ENCODE results near the gene TBC1D1.

Gene TBC1D1

DNA sequence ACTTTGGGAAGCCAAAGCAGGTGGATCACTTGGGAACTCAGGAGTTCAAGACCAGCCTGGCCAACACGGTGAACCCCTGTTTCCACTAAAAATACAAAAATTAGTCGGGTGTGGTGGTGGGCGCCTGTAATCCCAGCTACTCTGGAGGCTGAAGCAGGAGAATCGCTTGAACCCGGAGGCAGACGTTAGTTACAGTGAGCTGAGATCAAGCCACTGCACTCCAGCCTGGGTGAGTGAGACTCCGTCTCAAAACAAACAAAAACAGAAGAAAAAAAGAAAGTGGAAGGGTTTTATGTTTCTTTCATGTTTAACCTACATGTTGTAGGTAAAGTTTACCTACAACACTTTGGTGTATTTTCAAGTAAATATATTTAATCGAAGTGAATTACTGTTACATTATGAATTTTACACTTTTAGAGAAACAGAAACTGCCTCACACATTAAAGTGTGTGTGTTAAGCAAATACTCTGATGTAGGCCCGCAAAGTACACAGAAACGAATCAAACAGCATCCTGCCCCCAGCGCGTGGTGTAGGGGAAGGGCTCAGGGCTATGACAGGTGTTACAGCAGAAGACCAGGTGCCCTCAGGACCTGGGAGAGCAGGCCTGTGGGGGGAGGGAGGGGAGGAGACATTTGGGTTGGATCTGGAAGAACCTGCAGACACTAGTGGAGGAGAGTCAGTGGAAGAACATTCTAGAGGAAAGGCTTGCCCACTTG is 108.3 kb downstream of the TBC1D1 start:
- no peaks in the 10 kb centered on the region for H3K36me3 ChIP-seq (replicated peaks; ENCODE audit: insufficient read depth, low read length)
- H4K20me1 ChIP-seq (ENCODE audit: insufficient read depth, low read length): no peaks in the 10 kb centered on the region
- peaks cover 25% of the 10 kb centered on the region for H3K4me1 ChIP-seq (ENCODE audit: low read length)
- H3K27me3 ChIP-seq (replicated peaks; ENCODE audit: insufficient read depth, low read length): no peaks in the 10 kb centered on the region
- 0 out of 2 replicates have a peak, but pooled peaks cover 11% of the 10 kb centered on the region for H3F3A ChIP-seq (ENCODE audit: insufficient read depth, low read length)
- H3K9ac ChIP-seq (ENCODE audit: low read length): no peak overlapping the region
- no peaks in the 10 kb centered on the region for H3K9me2 ChIP-seq (replicated peaks; ENCODE audit: insufficient read depth, low read length)
- no peak overlapping the region; the same call in 1 of the 2 replicates for H3K27ac ChIP-seq (ENCODE audit: low read length)
- peak; percentile 41 for DNase-seq
- H3K4me2 ChIP-seq (ENCODE audit: low read depth, low read length): no peak overlapping the region; the same call in 1 of the 2 replicates
- H3K9me3 ChIP-seq (replicated peaks; ENCODE audit: insufficient read depth, low read length): no peaks in the 10 kb centered on the region
- peaks cover 70% of the 10 kb centered on the region for H3K79me2 ChIP-seq (ENCODE audit: low read length)
- H2AFZ ChIP-seq (ENCODE audit: low read length): no peak overlapping the region
- no peak overlapping the region for H3K4me3 ChIP-seq (ENCODE audit: low read length)
- TF ChIP-seq, protein P1, sequence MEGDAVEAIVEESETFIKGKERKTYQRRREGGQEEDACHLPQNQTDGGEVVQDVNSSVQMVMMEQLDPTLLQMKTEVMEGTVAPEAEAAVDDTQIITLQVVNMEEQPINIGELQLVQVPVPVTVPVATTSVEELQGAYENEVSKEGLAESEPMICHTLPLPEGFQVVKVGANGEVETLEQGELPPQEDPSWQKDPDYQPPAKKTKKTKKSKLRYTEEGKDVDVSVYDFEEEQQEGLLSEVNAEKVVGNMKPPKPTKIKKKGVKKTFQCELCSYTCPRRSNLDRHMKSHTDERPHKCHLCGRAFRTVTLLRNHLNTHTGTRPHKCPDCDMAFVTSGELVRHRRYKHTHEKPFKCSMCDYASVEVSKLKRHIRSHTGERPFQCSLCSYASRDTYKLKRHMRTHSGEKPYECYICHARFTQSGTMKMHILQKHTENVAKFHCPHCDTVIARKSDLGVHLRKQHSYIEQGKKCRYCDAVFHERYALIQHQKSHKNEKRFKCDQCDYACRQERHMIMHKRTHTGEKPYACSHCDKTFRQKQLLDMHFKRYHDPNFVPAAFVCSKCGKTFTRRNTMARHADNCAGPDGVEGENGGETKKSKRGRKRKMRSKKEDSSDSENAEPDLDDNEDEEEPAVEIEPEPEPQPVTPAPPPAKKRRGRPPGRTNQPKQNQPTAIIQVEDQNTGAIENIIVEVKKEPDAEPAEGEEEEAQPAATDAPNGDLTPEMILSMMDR (IDR thresholded peaks at IDR 0.05; ENCODE audit: low read length): no peak
- no peak for TF ChIP-seq EZH2phosphoT487 (IDR thresholded peaks at IDR 0.05; ENCODE audit: low read length)
- TF ChIP-seq EZH2 (optimal IDR thresholded peaks at IDR 0.05; ENCODE audit: low read depth, low read length): no peak

DNA sequence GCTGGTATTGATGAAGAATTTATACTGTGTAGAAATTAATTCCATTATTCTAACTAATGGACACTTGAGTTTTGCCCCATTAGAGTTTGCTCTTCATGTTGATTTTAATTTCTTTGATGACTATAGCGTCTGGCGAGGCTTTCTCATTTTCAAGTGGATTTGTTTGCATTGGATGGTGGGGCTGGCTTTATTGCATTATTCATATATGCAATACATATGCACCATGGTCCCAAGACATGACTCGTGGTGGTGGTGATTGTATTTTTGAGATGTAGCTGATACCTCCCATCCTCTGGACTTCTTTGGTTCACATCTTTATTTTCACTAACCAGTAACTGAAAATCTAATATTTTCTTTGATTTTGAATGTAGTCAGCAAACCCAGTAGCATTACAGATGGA is 109.1 kb downstream of the TBC1D1 start:
- Histone ChIP-seq H3K4me1 (ENCODE audit: low read length) (peaks cover 22% of the 10 kb centered on the region), H3K4me2 (ENCODE audit: low read depth, low read length) (no peak overlapping the region), H2AFZ (ENCODE audit: low read length) (no peak overlapping the region), H3F3A (ENCODE audit: insufficient read depth, low read length) (0 out of 2 replicates have a peak, but pooled peaks cover 4% of the 10 kb centered on the region), H3K9me2 (replicated peaks; ENCODE audit: insufficient read depth, low read length) (no peaks in the 10 kb centered on the region), H3K79me2 (ENCODE audit: low read length) (peaks cover 73% of the 10 kb centered on the region), H3K9ac (ENCODE audit: low read length) (no peak overlapping the region), H3K4me3 (ENCODE audit: low read length) (no peak overlapping the region), H3K27ac (ENCODE audit: low read length) (no peak overlapping the region), H3K36me3 (replicated peaks; ENCODE audit: insufficient read depth, low read length) (no peaks in the 10 kb centered on the region), H3K9me3 (replicated peaks; ENCODE audit: insufficient read depth, low read length) (no peaks in the 10 kb centered on the region), H4K20me1 (ENCODE audit: insufficient read depth, low read length) (no peaks in the 10 kb centered on the region), H3K27me3 (replicated peaks; ENCODE audit: insufficient read depth, low read length) (no peaks in the 10 kb centered on the region)
- no peak for TF ChIP-seq EZH2 (optimal IDR thresholded peaks at IDR 0.05; ENCODE audit: low read depth, low read length)
- DNase-seq: no peak

DNA sequence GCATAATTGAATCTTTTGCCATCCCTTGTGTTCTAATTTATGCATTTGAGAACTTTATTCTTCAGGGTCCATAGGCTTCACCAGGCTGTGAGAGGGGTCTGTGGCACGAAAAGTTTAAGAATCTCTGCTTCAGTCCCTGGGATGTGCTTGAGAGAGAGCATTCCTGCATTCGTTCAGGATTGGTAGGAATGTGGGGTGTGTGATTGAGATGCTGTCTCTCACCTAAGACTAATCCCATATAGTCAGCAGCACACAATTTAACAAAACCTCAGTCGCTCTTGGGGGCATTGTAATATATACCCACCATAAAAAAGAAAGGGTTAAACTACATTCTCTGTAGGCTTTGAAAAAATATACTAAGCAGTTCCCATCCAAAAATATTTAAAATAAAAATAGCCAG is 111.0 kb downstream of the TBC1D1 start:
- TF ChIP-seq, protein P1 (IDR thresholded peaks at IDR 0.05; ENCODE audit: low read length): no peak
- no peak for TF ChIP-seq EZH2phosphoT487 (IDR thresholded peaks at IDR 0.05; ENCODE audit: low read length)
- no peak for TF ChIP-seq EZH2 (optimal IDR thresholded peaks at IDR 0.05; ENCODE audit: low read depth, low read length)
- H3K4me3 ChIP-seq (ENCODE audit: low read length): no peak overlapping the region
- H3K9ac ChIP-seq (ENCODE audit: low read length): no peak overlapping the region
- DNase-seq: no peak
- peaks cover 12% of the 10 kb centered on the region for H3K4me1 ChIP-seq (ENCODE audit: low read length)
- H3K27ac ChIP-seq (ENCODE audit: low read length): no peak overlapping the region
- no peak overlapping the region for H3K4me2 ChIP-seq (ENCODE audit: low read depth, low read length)
- H3K79me2 ChIP-seq (ENCODE audit: low read length): peaks cover 70% of the 10 kb centered on the region
- H3K36me3 ChIP-seq (replicated peaks; ENCODE audit: insufficient read depth, low read length): no peaks in the 10 kb centered on the region
- no peaks in the 10 kb centered on the region for H3K9me2 ChIP-seq (replicated peaks; ENCODE audit: insufficient read depth, low read length)
- H3K9me3 ChIP-seq (replicated peaks; ENCODE audit: insufficient read depth, low read length): no peaks in the 10 kb centered on the region
- no peak overlapping the region for H2AFZ ChIP-seq (ENCODE audit: low read length)
- H3F3A ChIP-seq (ENCODE audit: insufficient read depth, low read length): no peaks in the 10 kb centered on the region
- H3K27me3 ChIP-seq (replicated peaks; ENCODE audit: insufficient read depth, low read length): no peaks in the 10 kb centered on the region
- no peaks in the 10 kb centered on the region for H4K20me1 ChIP-seq (ENCODE audit: insufficient read depth, low read length)

DNA sequence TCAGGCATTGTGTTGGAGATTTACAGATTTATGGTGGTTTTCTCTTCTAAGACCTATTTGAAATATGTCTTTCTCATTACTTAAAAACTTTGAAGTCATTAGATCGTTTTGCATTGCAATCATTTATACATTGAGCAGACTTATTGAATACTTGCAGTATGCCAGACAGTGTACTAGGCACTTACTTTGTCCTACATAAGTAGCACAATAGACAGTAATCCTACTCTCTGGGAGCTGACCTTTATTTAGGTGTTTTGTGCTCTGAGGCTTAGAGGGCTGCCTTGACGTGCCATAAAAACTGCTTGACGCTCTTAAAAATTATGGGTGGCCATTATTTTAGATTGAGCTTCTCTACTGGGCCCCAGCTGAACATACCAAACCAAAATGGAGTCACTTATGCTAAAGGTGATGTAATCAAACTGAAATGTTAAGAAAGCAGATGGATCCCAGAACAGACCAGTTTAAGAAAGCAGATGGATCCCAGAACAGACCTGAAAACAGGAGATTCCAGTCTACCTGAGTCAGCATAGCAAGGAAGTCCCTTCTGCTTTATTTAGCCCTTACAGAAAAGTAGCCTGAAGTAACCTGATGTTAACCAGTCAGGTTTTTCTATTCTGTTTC is 111.7 kb downstream of the TBC1D1 start:
- no peak overlapping the region for H3K27ac ChIP-seq (ENCODE audit: low read length)
- DNase-seq: no peak
- no peaks in the 10 kb centered on the region for H4K20me1 ChIP-seq (ENCODE audit: insufficient read depth, low read length)
- no peaks in the 10 kb centered on the region for H3K36me3 ChIP-seq (replicated peaks; ENCODE audit: insufficient read depth, low read length)
- peaks cover 12% of the 10 kb centered on the region for H3K4me1 ChIP-seq (ENCODE audit: low read length)
- no peak overlapping the region for H3K4me3 ChIP-seq (ENCODE audit: low read length)
- H3K27me3 ChIP-seq (replicated peaks; ENCODE audit: insufficient read depth, low read length): no peaks in the 10 kb centered on the region
- no peaks in the 10 kb centered on the region for H3F3A ChIP-seq (ENCODE audit: insufficient read depth, low read length)
- TF ChIP-seq EZH2phosphoT487 (IDR thresholded peaks at IDR 0.05; ENCODE audit: low read length): no peak
- TF ChIP-seq, protein P1 (IDR thresholded peaks at IDR 0.05; ENCODE audit: low read length): no peak
- TF ChIP-seq EZH2 (optimal IDR thresholded peaks at IDR 0.05; ENCODE audit: low read depth, low read length): no peak
- no peaks in the 10 kb centered on the region for H3K9me3 ChIP-seq (replicated peaks; ENCODE audit: insufficient read depth, low read length)
- no peaks in the 10 kb centered on the region for H3K9me2 ChIP-seq (replicated peaks; ENCODE audit: insufficient read depth, low read length)
- no peak overlapping the region for H3K4me2 ChIP-seq (ENCODE audit: low read depth, low read length)
- H2AFZ ChIP-seq (ENCODE audit: low read length): no peak overlapping the region
- peaks cover 68% of the 10 kb centered on the region for H3K79me2 ChIP-seq (ENCODE audit: low read length)
- H3K9ac ChIP-seq (ENCODE audit: low read length): no peak overlapping the region

Data from MM.1S (cell line).